HEK293T (cell line): ENCODE data around the gene MR1.

Experiments used
- CTCF ChIA-PET: fragments of 350-600 bp; formaldehyde crosslinking; extraction: SDS; loops from one replicate; lab custom pipeline; 2021; ENCODE audit warnings: antibody characterized with exemption, inconsistent platforms; lab: Yijun Ruan, JAX
- POLR2A ChIA-PET: fragments of 350-600 bp; formaldehyde crosslinking; extraction: SDS; loops from one replicate; lab custom pipeline; 2020; ENCODE audit warnings: antibody characterized with exemption, inconsistent platforms; lab: Yijun Ruan, JAX
- DNase-seq: peaks from one replicate; pipeline ENCODE4 v3.0.0; 2012; ENCODE audit warnings: mixed read lengths; ENCODE audit errors: extremely low spot score
- ARNT ChIP-seq: fragments of 450-650 bp; IDR thresholded peaks from 2 replicates; pipeline ENCODE4 v1.6.1; 2017; ENCODE audit warnings: mild to moderate bottlenecking
- BHLHE40 ChIP-seq: fragments of 450-650 bp; IDR thresholded peaks from 2 replicates; pipeline ENCODE4 v1.6.1; 2016; ENCODE audit warnings: mild to moderate bottlenecking, moderate library complexity, borderline replicate concordance
- CTBP1 ChIP-seq: fragments of 450-650 bp; IDR thresholded peaks from 2 replicates; pipeline ENCODE4 v1.6.1; 2016; ENCODE audit warnings: borderline replicate concordance
- ELF4 ChIP-seq: fragments of 450-650 bp; IDR thresholded peaks from 2 replicates; pipeline ENCODE4 v1.6.1; 2017; ENCODE audit warnings: antibody characterized with exemption
- FOXA1 ChIP-seq: fragments of 450-650 bp; IDR thresholded peaks from 2 replicates; pipeline ENCODE4 v1.6.1; 2016; ENCODE audit warnings: mild to moderate bottlenecking
- FOXK2 ChIP-seq: fragments of 450-650 bp; IDR thresholded peaks from 2 replicates; pipeline ENCODE4 v1.6.1; 2016; ENCODE audit warnings: mild to moderate bottlenecking
- FOXM1 ChIP-seq: fragments of 450-650 bp; IDR thresholded peaks from 2 replicates; pipeline ENCODE4 v1.6.1; 2017; ENCODE audit warnings: mild to moderate bottlenecking, borderline replicate concordance
- HDGF ChIP-seq: fragments of 450-650 bp; IDR thresholded peaks from 2 replicates; pipeline ENCODE4 v1.6.1; 2017; ENCODE audit warnings: antibody characterized with exemption, borderline replicate concordance
- L3MBTL2 ChIP-seq: fragments of 450-650 bp; conservative IDR thresholded peaks from 2 replicates; pipeline ENCODE4 v1.6.1; 2016; ENCODE audit warnings: mild to moderate bottlenecking
- LEF1 ChIP-seq: fragments of 450-650 bp; IDR thresholded peaks from 2 replicates; pipeline ENCODE4 v1.6.1; 2017; ENCODE audit warnings: mild to moderate bottlenecking, borderline replicate concordance
- NFRKB ChIP-seq: fragments of 450-650 bp; IDR thresholded peaks from 2 replicates; pipeline ENCODE4 v1.6.1; 2016; ENCODE audit warnings: mild to moderate bottlenecking, moderate library complexity
- SP1 ChIP-seq: fragments of 450-650 bp; IDR thresholded peaks from 2 replicates; pipeline ENCODE4 v1.6.1; 2017
- SUZ12 ChIP-seq: fragments of 450-650 bp; IDR thresholded peaks from 2 replicates; pipeline ENCODE4 v1.6.1; 2016; ENCODE audit warnings: mild to moderate bottlenecking
- TARDBP ChIP-seq: fragments of 450-650 bp; IDR thresholded peaks from 2 replicates; pipeline ENCODE4 v1.6.1; 2016
- ZNF384 ChIP-seq: fragments of 450-650 bp; IDR thresholded peaks from 2 replicates; pipeline ENCODE4 v1.6.1; 2016
- TF ChIP-seq, protein P1 (sequence below): fragments of 450-650 bp; IDR thresholded peaks from 2 replicates; pipeline ENCODE4 v1.6.1; 2016

MR1 gene

GRCh38 chr1:181036107-181036836, 2.5 kb downstream of the MR1 start:
- ChIA-PET CTCF (interaction anchor here (0.7 to 2.8 kb wide), 2 partner anchors 106 to 1612 kb away, joined by 3 to 15 read pairs; no protein-coding TSS in a partner anchor), POLR2A (interaction anchor here (1.7 kb wide), 1 partner anchor 14 kb away, joined by 5 read pairs; the partner anchor contains the start of gene STX6)
- no peak for DNase-seq
- TF ChIP-seq LEF1 (no peak), FOXM1 (no peak), ELF4 (no peak), TARDBP (no peak), HDGF (no peak), BHLHE40 (no peak), FOXA1 (no peak), SUZ12 (no peak), SP1 (no peak)
- TF ChIP-seq, protein P1, sequence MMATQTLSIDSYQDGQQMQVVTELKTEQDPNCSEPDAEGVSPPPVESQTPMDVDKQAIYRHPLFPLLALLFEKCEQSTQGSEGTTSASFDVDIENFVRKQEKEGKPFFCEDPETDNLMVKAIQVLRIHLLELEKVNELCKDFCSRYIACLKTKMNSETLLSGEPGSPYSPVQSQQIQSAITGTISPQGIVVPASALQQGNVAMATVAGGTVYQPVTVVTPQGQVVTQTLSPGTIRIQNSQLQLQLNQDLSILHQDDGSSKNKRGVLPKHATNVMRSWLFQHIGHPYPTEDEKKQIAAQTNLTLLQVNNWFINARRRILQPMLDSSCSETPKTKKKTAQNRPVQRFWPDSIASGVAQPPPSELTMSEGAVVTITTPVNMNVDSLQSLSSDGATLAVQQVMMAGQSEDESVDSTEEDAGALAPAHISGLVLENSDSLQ: no peak

DNA sequence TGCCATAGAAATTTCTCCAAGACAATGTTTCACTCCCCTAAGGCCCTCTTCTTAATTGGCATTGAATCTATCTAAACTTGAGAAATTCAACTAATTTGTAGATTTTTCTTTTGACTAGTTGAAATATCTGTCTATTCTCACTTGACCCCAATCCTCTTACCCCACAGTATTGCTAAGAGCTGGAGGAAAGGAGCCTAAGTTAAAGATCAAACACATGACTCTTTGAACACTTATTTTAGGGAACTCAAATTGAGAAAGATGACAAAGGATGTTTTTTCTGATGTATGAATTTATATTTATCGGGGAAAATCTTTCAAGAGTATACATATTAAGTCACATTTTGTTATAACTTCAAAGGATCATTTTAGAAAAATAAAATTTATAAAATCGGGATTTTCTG, 3.6 kb downstream of the MR1 start:
- POLR2A ChIA-PET: interaction anchor here (1.7 to 1.8 kb wide), 2 partner anchors 15 to 51 kb away, joined by 4 to 5 read pairs; partner anchors contain the start of genes IER5 and STX6
- TF ChIP-seq FOXK2: no peak
- no peak for TF ChIP-seq NFRKB
- no peak for TF ChIP-seq FOXM1
- no peak for TF ChIP-seq FOXA1
- no peak for TF ChIP-seq ZNF384
- no peak for TF ChIP-seq ELF4
- no peak for TF ChIP-seq HDGF
- no peak for TF ChIP-seq L3MBTL2
- TF ChIP-seq LEF1: no peak
- no peak for TF ChIP-seq TARDBP
- TF ChIP-seq CTBP1: no peak
- no peak for TF ChIP-seq BHLHE40
- no peak for TF ChIP-seq SP1
- no peak for TF ChIP-seq ARNT
- TF ChIP-seq, protein P1: no peak
- no peak for TF ChIP-seq SUZ12
- CTCF ChIA-PET: interaction anchor here (0.9 to 2.8 kb wide), 4 partner anchors 35 to 105 kb away, joined by 3 to 15 read pairs (median 4); no protein-coding TSS in a partner anchor
- no peak for DNase-seq

DNA sequence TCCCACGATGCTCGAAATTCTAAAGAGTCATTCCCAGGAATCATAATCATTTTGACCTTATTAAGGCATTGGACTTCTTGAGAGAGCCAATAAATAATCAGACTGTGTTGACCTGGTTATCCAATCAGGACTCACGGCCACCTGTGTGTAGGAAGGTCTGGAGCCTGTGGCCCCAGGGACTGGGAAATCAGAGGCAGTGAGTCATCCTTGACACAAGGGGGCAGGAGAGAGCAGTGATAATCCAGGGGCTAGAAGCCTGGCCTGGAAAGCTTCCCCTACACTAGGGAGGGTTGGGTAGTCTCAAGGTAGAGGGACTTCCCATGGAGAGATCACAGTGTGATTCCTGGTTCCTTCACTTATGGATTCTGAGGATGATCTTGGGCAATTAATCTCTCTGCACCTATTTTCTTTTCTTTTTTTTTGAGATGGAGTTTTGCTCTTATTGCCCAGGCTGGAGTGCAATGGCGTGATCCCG, 4.7 kb downstream of the MR1 start:
- POLR2A ChIA-PET: interaction anchor here (1.8 kb wide), 1 partner anchor 50 kb away, joined by 4 read pairs; the partner anchor contains the start of gene IER5
- DNase-seq: peak; percentile 82
- CTCF ChIA-PET: interaction anchor here (0.9 to 2.8 kb wide), 4 partner anchors 34 to 104 kb away, joined by 3 to 15 read pairs (median 4); no protein-coding TSS in a partner anchor
- TF ChIP-seq ARNT (no peak), BHLHE40 (no peak), TARDBP (no peak), SUZ12 (no peak), CTBP1 (no peak), LEF1 (no peak)
- TF ChIP-seq, protein P1: peak; percentile 21; the same call in 1 of the 2 replicates

DNA sequence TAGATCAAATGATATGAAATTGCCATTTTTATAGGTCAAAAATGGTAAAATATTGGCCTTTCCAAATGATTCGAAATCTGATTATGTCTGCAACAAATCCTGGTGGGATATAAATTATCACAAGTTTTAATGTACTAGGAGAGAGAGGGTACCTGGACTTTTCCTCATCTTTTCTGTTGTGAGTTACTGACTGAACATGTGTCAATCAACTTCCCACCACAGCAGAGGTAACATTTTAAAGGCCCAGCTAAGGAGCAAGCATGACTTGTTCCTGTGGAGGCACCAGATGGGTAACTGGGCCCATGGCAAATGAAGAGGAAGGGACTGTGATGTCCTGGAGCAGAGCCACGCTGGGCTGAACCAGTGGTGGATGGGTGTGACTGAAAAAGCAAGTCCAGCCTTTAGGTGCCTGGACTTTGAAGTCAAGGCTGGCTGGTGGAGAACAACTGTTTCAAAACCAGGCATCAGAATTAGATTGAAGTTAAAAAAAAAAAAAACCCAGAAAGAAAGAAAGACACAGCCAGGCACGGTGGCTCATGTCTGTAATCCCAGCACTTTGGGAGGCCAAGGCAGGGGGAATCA, 6.6 kb downstream of the MR1 start:
- ChIA-PET CTCF (no interaction called here), POLR2A (no interaction called here)
- DNase-seq: no peak

More for the DNA sequence above, 6.6 kb downstream of the MR1 start:
- TF ChIP-seq FOXK2: no peak
- TF ChIP-seq, protein P1: peak; percentile 38; the same call in 1 of the 2 replicates
